K562 (cell line): Measurements from ENCODE around the gene MYO1E.

ENCODE experiments used
- ARID2 ChIP-seq: fragments of 450-650 bp; IDR thresholded peaks from 2 replicates; pipeline ENCODE4 v1.6.1; 2017; ENCODE audit warnings: antibody characterized with exemption, mild to moderate bottlenecking
- BCLAF1 ChIP-seq, 2 experiments: fragments of 450-650 bp in 1 of 2; IDR thresholded peaks; 2 replicates each; pipeline ENCODE4 v1.6.1; 2011 to 2017; ENCODE audit warnings: low read depth in 2 of 2, antibody characterized with exemption in 1 of 2, borderline replicate concordance in 1 of 2, low read length in 1 of 2, mild to moderate bottlenecking in 1 of 2, mixed read lengths in 1 of 2; ENCODE audit not compliant: control insufficient read depth in 1 of 2
- C11orf30 ChIP-seq: fragments of 450-650 bp; IDR thresholded peaks from 2 replicates; pipeline ENCODE4 v1.6.1; 2016; ENCODE audit warnings: low read depth, mild to moderate bottlenecking
- CBX5 ChIP-seq: IDR thresholded peaks from 2 replicates; pipeline ENCODE4 v1.6.1; 2014; ENCODE audit warnings: low read depth, borderline replicate concordance
- CREBBP ChIP-seq: IDR thresholded peaks from one replicate; pipeline ENCODE4 v1.6.1; 2012; ENCODE audit warnings: low read depth, mild to moderate bottlenecking, control low read depth, inconsistent platforms, low read length
- CTCF ChIP-seq, 3 experiments: IDR thresholded peaks in 2 of 3; conservative IDR thresholded peaks in 1 of 3; 2 replicates each; pipeline ENCODE4 v1.5.1; 2011 to 2012; ENCODE audit warnings: low read length in 3 of 3, mild to moderate bottlenecking in 3 of 3, control low read depth in 2 of 3, improper control_type of control experiment in 1 of 3, inconsistent platforms in 1 of 3, low read depth in 1 of 3, mixed read lengths in 1 of 3, moderate library complexity in 1 of 3; ENCODE audit not compliant: insufficient read depth in 2 of 3
- EP300 ChIP-seq: IDR thresholded peaks from 2 replicates; pipeline ENCODE4 v1.6.1; 2012; ENCODE audit warnings: low read length, improper control_type of control experiment
- L3MBTL2 ChIP-seq: fragments of 450-650 bp; IDR thresholded peaks from 2 replicates; pipeline ENCODE4 v1.6.1; 2016; ENCODE audit warnings: mild to moderate bottlenecking, moderate library complexity
- POLR2A ChIP-seq: fragments of 450-650 bp; conservative IDR thresholded peaks from 2 replicates; pipeline ENCODE4 v1.6.1; 2016
- RBM39 ChIP-seq: fragments of 200-400 bp; formaldehyde crosslinking; optimal IDR thresholded peaks from 2 replicates; pipeline ENCODE3; 2018; ENCODE audit warnings: low read depth, low read length
- RFX5 ChIP-seq: IDR thresholded peaks from 2 replicates; pipeline ENCODE4 v1.6.1; 2011; ENCODE audit warnings: low read depth, mild to moderate bottlenecking, improper control_type of control experiment, low read length
- STAT5B ChIP-seq: fragments of 250-450 bp; sonication (Bioruptor Pico); IDR thresholded peaks from 2 replicates; pipeline ENCODE4 v1.8.0; 2021; ENCODE audit warnings: mild to moderate bottlenecking, inconsistent platforms
- U2AF1 ChIP-seq: fragments of 200-400 bp; formaldehyde crosslinking; optimal IDR thresholded peaks from 2 replicates; pipeline ENCODE3; 2017; ENCODE audit warnings: mild to moderate bottlenecking, low read depth, low read length, moderate library complexity
- USF1 ChIP-seq: sonication (generic); formaldehyde crosslinking; IDR thresholded peaks from 2 replicates; pipeline ENCODE4 v1.9.0; 2022; ENCODE audit warnings: mild to moderate bottlenecking, missing genetic modification reagents

- TF ChIP-seq STAT5B (CRISPR knock-in tag): no peak
- TF ChIP-seq RBM39: no peak
- TF ChIP-seq CTCF (IDR thresholded peaks at IDR 0.05 in 2 of 3, conservative IDR thresholded peaks at IDR 0.05 in 1 of 3; ENCODE audit: insufficient read depth in 2 of 3, low read depth in 1 of 3, low read length in 3 of 3): no peak
- TF ChIP-seq RFX5: no peak
- no peak for TF ChIP-seq EP300
- TF ChIP-seq C11orf30: no peak
- no peak for TF ChIP-seq U2AF1
- TF ChIP-seq L3MBTL2: no peak
- TF ChIP-seq POLR2A: no peak
- TF ChIP-seq ARID2: no peak
- no peak for TF ChIP-seq CREBBP
- TF ChIP-seq CBX5: no peak
- no peak for TF ChIP-seq USF1
- no peak for TF ChIP-seq BCLAF1 (IDR thresholded peaks at IDR 0.05; ENCODE audit: borderline replicate concordance in 1 of 2, control insufficient read depth in 1 of 2, low read depth in 2 of 2, low read length in 1 of 2)
Measured at GRCh38 chr15:59155431-59155830, 217.2 kb downstream of the MYO1E start.
